DND-41 (cell line): Measurements from ENCODE around the gene GALNT12.

Experiments
- ATAC-seq: fragments of 200-7000 bp; cut with Tn5 transposase; 3 replicates; pipeline ENCODE4 v1.9.1; 2021; ENCODE audit warnings: low read depth; ENCODE audit not compliant: insufficient read depth
- DNase-seq: peaks from one replicate; pipeline ENCODE4 v3.0.0-alpha.2; 2020
- H2AFZ ChIP-seq: 2 replicates; pipeline ENCODE4 v1.6.0; 2012; ENCODE audit warnings: low read depth, low read length
- H3K27ac ChIP-seq: 2 replicates; pipeline ENCODE4 v1.5.1; 2012; ENCODE audit warnings: low read length, inconsistent platforms
- H3K27me3 ChIP-seq: fragments of 200-600 bp; sonication (generic); 2 replicates; pipeline ENCODE4 v1.6.0; 2012; ENCODE audit warnings: low read length, mild to moderate bottlenecking, inconsistent platforms; ENCODE audit not compliant: insufficient read depth, poor library complexity
- H3K36me3 ChIP-seq: 2 replicates; pipeline ENCODE4 v1.5.1; 2012; ENCODE audit warnings: low read length, inconsistent platforms; ENCODE audit not compliant: insufficient read depth
- H3K4me1 ChIP-seq: 2 replicates; pipeline ENCODE4 v1.5.1; 2012; ENCODE audit warnings: mild to moderate bottlenecking, low read length; ENCODE audit not compliant: insufficient read depth
- H3K4me2 ChIP-seq: 2 replicates; pipeline ENCODE4 v1.6.0; 2012; ENCODE audit warnings: mild to moderate bottlenecking, moderate library complexity, low read length, inconsistent platforms; ENCODE audit not compliant: insufficient read depth
- H3K4me3 ChIP-seq, 2 experiments: fragments of 200-600 bp in 1 of 2; shearing (Covaris generic) in 1 of 2; 2 replicates each; pipeline ENCODE4 v1.5.1; 2012 to 2016; ENCODE audit warnings: inconsistent platforms in 2 of 2, low read length in 2 of 2, mild to moderate bottlenecking in 2 of 2, low read depth in 1 of 2, moderate library complexity in 1 of 2
- H3K79me2 ChIP-seq: 2 replicates; pipeline ENCODE4 v1.6.0; 2012; ENCODE audit warnings: low read length, inconsistent platforms; ENCODE audit not compliant: insufficient read depth
- H3K9ac ChIP-seq: 2 replicates; pipeline ENCODE4 v1.6.0; 2012; ENCODE audit warnings: low read depth, mild to moderate bottlenecking, inconsistent platforms, low read length, moderate library complexity
- H3K9me3 ChIP-seq: 2 replicates; pipeline ENCODE4 v1.5.1; 2012; ENCODE audit warnings: low read length, moderate library complexity, mild to moderate bottlenecking, inconsistent platforms; ENCODE audit not compliant: insufficient read depth, severe bottlenecking
- H4K20me1 ChIP-seq: 2 replicates; pipeline ENCODE4 v1.6.0; 2012; ENCODE audit warnings: low read length; ENCODE audit not compliant: insufficient read depth
- CTCF ChIP-seq: IDR thresholded peaks from 2 replicates; pipeline ENCODE4 v1.5.1; 2012; ENCODE audit warnings: borderline replicate concordance, low read length, moderate library complexity, mild to moderate bottlenecking; ENCODE audit not compliant: poor library complexity, severe bottlenecking; ENCODE audit errors: extremely low read depth
- EZH2 ChIP-seq: IDR thresholded peaks from 3 replicates; pipeline ENCODE4 v1.6.1; 2012; ENCODE audit warnings: borderline replicate concordance, low read depth, mild to moderate bottlenecking, moderate library complexity, low read length, inconsistent platforms; ENCODE audit not compliant: severe bottlenecking

GALNT12 gene

DNA sequence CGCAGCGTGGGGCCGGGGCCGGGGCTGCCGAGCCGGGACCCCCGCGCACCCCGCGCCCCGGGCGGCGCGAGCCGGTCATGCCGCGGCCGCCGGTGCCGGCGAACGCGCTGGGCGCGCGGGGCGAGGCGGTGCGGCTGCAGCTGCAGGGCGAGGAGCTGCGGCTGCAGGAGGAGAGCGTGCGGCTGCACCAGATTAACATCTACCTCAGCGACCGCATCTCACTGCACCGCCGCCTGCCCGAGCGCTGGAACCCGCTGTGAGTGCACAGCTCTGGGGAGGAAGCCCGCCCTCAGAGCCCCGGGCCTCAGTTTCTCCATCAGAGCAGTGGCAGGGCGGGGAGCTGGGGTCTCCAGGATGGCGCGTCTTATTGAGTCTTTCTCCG lies 335 bp downstream of the GALNT12 start:
- no peaks in the 10 kb centered on the region for H3K9me3 ChIP-seq
- no peak overlapping the region for H3K9ac ChIP-seq
- no peak overlapping the region for H3K4me3 ChIP-seq
- H3K4me1 ChIP-seq: no peaks in the 10 kb centered on the region
- H4K20me1 ChIP-seq: no peaks in the 10 kb centered on the region
- peak; percentile 27; the same call in 1 of the 3 replicates for ATAC-seq
- no peak overlapping the region for H3K27ac ChIP-seq
- H3K36me3 ChIP-seq: no peaks in the 10 kb centered on the region
- H3K4me2 ChIP-seq: no peak overlapping the region
- H3K79me2 ChIP-seq: no peaks in the 10 kb centered on the region
- TF ChIP-seq CTCF: no peak
- TF ChIP-seq EZH2: no peak
- no peak for DNase-seq
- H2AFZ ChIP-seq: no peak overlapping the region
- peaks cover 27% of the 10 kb centered on the region for H3K27me3 ChIP-seq

- TF ChIP-seq CTCF (no peak), EZH2 (no peak)
- Histone ChIP-seq H2AFZ (no peak overlapping the region), H3K79me2 (no peaks in the 10 kb centered on the region), H3K9me3 (no peaks in the 10 kb centered on the region), H3K4me2 (no peak overlapping the region), H3K4me1 (no peaks in the 10 kb centered on the region), H3K4me3 (no peak overlapping the region), H3K36me3 (no peaks in the 10 kb centered on the region), H3K9ac (no peak overlapping the region), H3K27ac (no peak overlapping the region), H3K27me3 (peaks cover 27% of the 10 kb centered on the region), H4K20me1 (no peaks in the 10 kb centered on the region)
- no peak for DNase-seq
- ATAC-seq: no peak
Observed at GRCh38 chr9:98808411-98808815, 943 bp downstream of the GALNT12 start.

DNA sequence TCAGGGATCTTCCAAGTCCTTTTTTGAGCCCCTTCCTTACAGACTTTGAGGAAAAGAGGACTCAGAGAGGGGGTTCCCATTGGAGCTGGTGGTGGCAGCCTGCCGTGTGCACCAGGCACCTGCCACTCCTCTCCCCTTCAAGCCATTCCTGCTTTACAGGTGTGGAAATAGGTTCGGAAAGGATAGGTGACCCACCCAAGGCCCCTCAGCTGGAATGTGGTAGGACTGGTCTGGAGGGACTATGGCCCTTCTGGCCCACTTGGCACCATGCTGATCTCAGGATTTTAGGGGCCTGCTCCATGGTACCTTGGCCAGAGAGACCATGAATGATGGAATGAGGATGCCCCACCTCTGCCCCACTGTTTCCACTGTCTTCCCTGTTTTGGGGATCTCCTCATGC lies 1.4 kb downstream of the GALNT12 start:
- no peak overlapping the region for H3K9ac ChIP-seq
- ATAC-seq (no peak), DNase-seq (no peak)
- TF ChIP-seq CTCF (no peak), EZH2 (no peak)
- no peaks in the 10 kb centered on the region for H3K4me1 ChIP-seq
- H3K4me2 ChIP-seq: no peak overlapping the region
- no peak overlapping the region for H3K4me3 ChIP-seq
- no peaks in the 10 kb centered on the region for H3K9me3 ChIP-seq
- H4K20me1 ChIP-seq: no peaks in the 10 kb centered on the region
- peaks cover 27% of the 10 kb centered on the region for H3K27me3 ChIP-seq
- no peaks in the 10 kb centered on the region for H3K79me2 ChIP-seq
- no peaks in the 10 kb centered on the region for H3K36me3 ChIP-seq
- H3K27ac ChIP-seq: no peak overlapping the region
- no peak overlapping the region for H2AFZ ChIP-seq
